ENCODE measurements around the gene ACOX3. TPM values are rescaled to one million over a fixed set of nuclear protein-coding genes. Genes with fewer than 3 reads are reported as not detected.

Gene ACOX3
- total and polyA plus RNA-seq, 2 donors (not counting 1 experiment from before 2014, with no cell fraction given) = 6.8 to 23.8 TPM

DNA sequence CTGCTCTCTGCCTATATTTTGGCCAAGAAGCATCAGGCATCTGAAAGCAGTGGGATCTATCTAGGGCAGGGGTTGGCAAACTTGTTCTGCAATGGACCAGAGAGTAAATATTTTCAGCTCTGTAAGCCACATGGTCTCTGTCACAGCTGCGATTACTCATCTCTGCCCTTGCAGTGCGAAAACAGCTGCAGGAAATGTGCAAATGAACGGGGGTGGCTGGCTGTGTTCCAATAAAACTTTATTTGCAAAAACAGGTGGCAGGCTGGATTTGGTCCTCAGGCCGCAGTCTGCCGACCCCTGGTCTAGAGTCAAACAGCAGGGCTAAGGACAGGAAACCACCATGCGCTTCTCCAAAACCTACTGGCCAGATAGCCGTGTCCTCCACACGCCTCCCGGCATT lies 48.6 kb downstream of the ACOX3 start:
- H3K27me3 ChIP-seq (ENCODE audit: control insufficient read depth, insufficient read depth, low read length) = no peaks in the 10 kb centered on the region
- H3K4me2 ChIP-seq (ENCODE audit: extremely low read depth, insufficient read depth, low read length) = no peak overlapping the region
- no peaks in the 10 kb centered on the region for H4K20me1 ChIP-seq (ENCODE audit: control insufficient read depth, extremely low read depth, insufficient read depth, low read length)
- DNase-seq (ENCODE audit: low read depth in 2 of 2) = peak; percentile 87 to 96
- H2AFZ ChIP-seq (ENCODE audit: low read length) = no peak overlapping the region
- H3K9me3 ChIP-seq (ENCODE audit: control insufficient read depth, insufficient read depth, low read depth, low read length) = no peaks in the 10 kb centered on the region
- peak overlapping the region; percentile 10 for H3K27ac ChIP-seq (ENCODE audit: insufficient read depth, low read length)
- H3K9ac ChIP-seq (ENCODE audit: insufficient read depth, low read length) = no peak overlapping the region
- no peak overlapping the region for H3K4me3 ChIP-seq (replicated peaks in 1 of 4; ENCODE audit: control extremely low read depth in 1 of 4, insufficient read depth in 1 of 4, low read depth in 3 of 4, low read length in 4 of 4)
- H3K36me3 ChIP-seq (ENCODE audit: control insufficient read depth, insufficient read depth, low read length) = peaks cover 6% of the 10 kb centered on the region
- no peaks in the 10 kb centered on the region for H3K79me2 ChIP-seq (ENCODE audit: control insufficient read depth, insufficient read depth, low read length)
- H3K4me1 ChIP-seq (ENCODE audit: control insufficient read depth, extremely low read depth, insufficient read depth, low read length) = peaks cover 21% of the 10 kb centered on the region
- TF ChIP-seq EZH2 (IDR thresholded peaks at IDR 0.05; ENCODE audit: low read length, missing control alignments) (no peak), CTCF (conservative IDR thresholded peaks at IDR 0.05 in 1 of 2, IDR thresholded peaks at IDR 0.05 in 1 of 2; ENCODE audit: low read depth in 1 of 2, low read length in 2 of 2) (peak in 1 of 2 donors; percentile 13)

DNA sequence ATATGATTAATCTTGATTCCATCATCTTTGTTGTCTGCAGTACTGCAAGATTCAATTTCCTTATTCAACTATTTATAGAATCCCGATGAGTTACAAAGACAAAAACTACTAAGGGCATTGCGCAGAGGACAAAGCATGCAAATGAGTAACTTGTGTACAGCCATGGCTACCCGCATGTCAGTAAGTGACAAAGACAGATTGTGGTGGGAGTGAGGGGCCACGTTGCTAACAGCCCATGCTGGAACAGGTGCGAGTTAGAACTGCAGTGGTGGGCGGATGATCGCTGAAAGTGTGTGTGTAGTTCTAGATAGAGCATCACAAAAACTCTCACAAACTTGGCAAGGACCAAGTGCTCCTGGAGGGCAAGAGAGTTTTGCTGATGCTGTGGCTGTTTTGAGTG lies 49.5 kb downstream of the ACOX3 start:
- TF ChIP-seq CTCF (conservative IDR thresholded peaks at IDR 0.05 in 1 of 2, IDR thresholded peaks at IDR 0.05 in 1 of 2; ENCODE audit: low read depth in 1 of 2, low read length in 2 of 2) (no peak), EZH2 (IDR thresholded peaks at IDR 0.05; ENCODE audit: low read length, missing control alignments) (no peak)
- no peaks in the 10 kb centered on the region for H3K9me3 ChIP-seq (ENCODE audit: control insufficient read depth, insufficient read depth, low read depth, low read length)
- H3K4me3 ChIP-seq (replicated peaks in 1 of 4; ENCODE audit: control extremely low read depth in 1 of 4, insufficient read depth in 1 of 4, low read depth in 3 of 4, low read length in 4 of 4) = no peak overlapping the region
- H3K9ac ChIP-seq (ENCODE audit: insufficient read depth, low read length) = no peak overlapping the region
- H3K79me2 ChIP-seq (ENCODE audit: control insufficient read depth, insufficient read depth, low read length) = no peaks in the 10 kb centered on the region
- H3K36me3 ChIP-seq (ENCODE audit: control insufficient read depth, insufficient read depth, low read length) = peaks cover 6% of the 10 kb centered on the region
- H3K4me2 ChIP-seq (ENCODE audit: extremely low read depth, insufficient read depth, low read length) = no peak overlapping the region
- H3K27me3 ChIP-seq (ENCODE audit: control insufficient read depth, insufficient read depth, low read length) = no peaks in the 10 kb centered on the region
- H2AFZ ChIP-seq (ENCODE audit: low read length) = no peak overlapping the region
- H3K27ac ChIP-seq (ENCODE audit: insufficient read depth, low read length) = no peak overlapping the region
- no peaks in the 10 kb centered on the region for H4K20me1 ChIP-seq (ENCODE audit: control insufficient read depth, extremely low read depth, insufficient read depth, low read length)
- DNase-seq (ENCODE audit: low read depth in 2 of 2) = no peak
- H3K4me1 ChIP-seq (ENCODE audit: control insufficient read depth, extremely low read depth, insufficient read depth, low read length) = peaks cover 21% of the 10 kb centered on the region

GRCh38 chr4:8390577-8390976 lies 49.9 kb downstream of the ACOX3 start:
- no peak for DNase-seq (ENCODE audit: low read depth in 2 of 2)
- no peaks in the 10 kb centered on the region for H3K27me3 ChIP-seq (ENCODE audit: control insufficient read depth, insufficient read depth, low read length)
- H3K36me3 ChIP-seq (ENCODE audit: control insufficient read depth, insufficient read depth, low read length) = peaks cover 6% of the 10 kb centered on the region
- peaks cover 21% of the 10 kb centered on the region for H3K4me1 ChIP-seq (ENCODE audit: control insufficient read depth, extremely low read depth, insufficient read depth, low read length)
- H3K27ac ChIP-seq (ENCODE audit: insufficient read depth, low read length) = no peak overlapping the region
- no peaks in the 10 kb centered on the region for H4K20me1 ChIP-seq (ENCODE audit: control insufficient read depth, extremely low read depth, insufficient read depth, low read length)
- no peaks in the 10 kb centered on the region for H3K79me2 ChIP-seq (ENCODE audit: control insufficient read depth, insufficient read depth, low read length)
- no peak overlapping the region for H3K4me3 ChIP-seq (replicated peaks in 1 of 4; ENCODE audit: control extremely low read depth in 1 of 4, insufficient read depth in 1 of 4, low read depth in 3 of 4, low read length in 4 of 4)
- no peak overlapping the region for H3K4me2 ChIP-seq (ENCODE audit: extremely low read depth, insufficient read depth, low read length)
- TF ChIP-seq CTCF (conservative IDR thresholded peaks at IDR 0.05 in 1 of 2, IDR thresholded peaks at IDR 0.05 in 1 of 2; ENCODE audit: low read depth in 1 of 2, low read length in 2 of 2) (no peak), EZH2 (IDR thresholded peaks at IDR 0.05; ENCODE audit: low read length, missing control alignments) (no peak)
- no peak overlapping the region for H2AFZ ChIP-seq (ENCODE audit: low read length)
- no peaks in the 10 kb centered on the region for H3K9me3 ChIP-seq (ENCODE audit: control insufficient read depth, insufficient read depth, low read depth, low read length)
- no peak overlapping the region for H3K9ac ChIP-seq (ENCODE audit: insufficient read depth, low read length)

Data from fibroblast of lung (primary cell).